Measurements from ENCODE around the gene CRYM. TPM values are rescaled to one million over a fixed set of nuclear protein-coding genes. Genes with fewer than 3 reads are reported as not detected.

CRYM gene
- total RNA-seq, 4 donors from 2014 or later = 13.8 TPM; not detected in 3

DNA sequence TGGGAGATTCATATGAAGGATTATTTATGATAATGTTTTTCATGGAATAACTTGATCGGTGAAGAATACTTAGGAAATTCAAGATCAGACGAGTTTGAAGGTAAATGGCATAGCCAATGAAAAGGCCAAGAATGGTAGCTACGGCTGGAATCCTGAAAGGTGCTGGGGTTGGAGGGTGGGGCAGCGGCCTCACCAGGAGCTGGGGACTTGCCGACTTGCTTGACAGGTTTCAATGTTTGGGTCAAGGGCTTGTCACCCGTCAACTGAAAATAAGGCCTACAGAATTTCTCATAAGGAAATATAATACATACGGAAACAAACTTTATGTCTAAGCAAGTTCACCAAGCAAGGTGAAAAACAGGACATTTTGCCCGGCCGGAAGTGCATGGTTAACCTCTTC lies 9.9 kb downstream of the CRYM start:
- Histone ChIP-seq H3K36me3 (no peaks in the 10 kb centered on the region), H3K27me3 (no peaks in the 10 kb centered on the region), H3K4me3 (no peak overlapping the region), H3K4me1 (no peaks in the 10 kb centered on the region), H3K9me3 (no peaks in the 10 kb centered on the region), H3K27ac (no peak overlapping the region)
- no peak for DNase-seq
- intact Hi-C loops (cut with DNase I; ENCODE audit: low total_unique reads) = no loop called here
- no peak for TF ChIP-seq POLR2A (IDR thresholded peaks at IDR 0.05)
- TF ChIP-seq, protein P1, sequence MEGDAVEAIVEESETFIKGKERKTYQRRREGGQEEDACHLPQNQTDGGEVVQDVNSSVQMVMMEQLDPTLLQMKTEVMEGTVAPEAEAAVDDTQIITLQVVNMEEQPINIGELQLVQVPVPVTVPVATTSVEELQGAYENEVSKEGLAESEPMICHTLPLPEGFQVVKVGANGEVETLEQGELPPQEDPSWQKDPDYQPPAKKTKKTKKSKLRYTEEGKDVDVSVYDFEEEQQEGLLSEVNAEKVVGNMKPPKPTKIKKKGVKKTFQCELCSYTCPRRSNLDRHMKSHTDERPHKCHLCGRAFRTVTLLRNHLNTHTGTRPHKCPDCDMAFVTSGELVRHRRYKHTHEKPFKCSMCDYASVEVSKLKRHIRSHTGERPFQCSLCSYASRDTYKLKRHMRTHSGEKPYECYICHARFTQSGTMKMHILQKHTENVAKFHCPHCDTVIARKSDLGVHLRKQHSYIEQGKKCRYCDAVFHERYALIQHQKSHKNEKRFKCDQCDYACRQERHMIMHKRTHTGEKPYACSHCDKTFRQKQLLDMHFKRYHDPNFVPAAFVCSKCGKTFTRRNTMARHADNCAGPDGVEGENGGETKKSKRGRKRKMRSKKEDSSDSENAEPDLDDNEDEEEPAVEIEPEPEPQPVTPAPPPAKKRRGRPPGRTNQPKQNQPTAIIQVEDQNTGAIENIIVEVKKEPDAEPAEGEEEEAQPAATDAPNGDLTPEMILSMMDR (IDR thresholded peaks at IDR 0.05) = no peak

DNA sequence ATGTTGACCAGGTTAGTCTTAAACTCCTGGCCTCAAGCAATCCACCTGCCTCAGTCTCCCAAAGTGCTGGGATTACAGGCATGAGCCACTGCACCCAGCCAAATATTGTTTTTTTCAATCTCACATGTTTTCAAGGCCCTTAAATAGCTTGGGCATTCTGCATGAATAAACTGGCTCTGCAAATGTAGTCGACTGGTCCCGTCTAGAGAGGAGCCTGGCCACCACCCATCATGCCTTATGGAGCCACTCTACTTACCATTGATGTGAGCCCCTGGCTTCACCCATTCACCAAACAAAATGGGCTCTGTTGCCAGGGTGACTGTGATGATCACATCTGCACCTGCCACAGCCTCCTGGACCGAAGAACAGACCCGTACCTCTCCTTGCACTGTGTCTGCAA lies 10.8 kb downstream of the CRYM start:
- H3K9me3 ChIP-seq = no peaks in the 10 kb centered on the region
- DNase-seq = no peak
- no peaks in the 10 kb centered on the region for H3K27me3 ChIP-seq
- TF ChIP-seq, protein P1 (IDR thresholded peaks at IDR 0.05) = no peak
- TF ChIP-seq POLR2A (IDR thresholded peaks at IDR 0.05) = no peak
- intact Hi-C loops (cut with DNase I; ENCODE audit: low total_unique reads) = no loop called here
- H3K4me3 ChIP-seq = no peak overlapping the region
- no peaks in the 10 kb centered on the region for H3K4me1 ChIP-seq
- H3K36me3 ChIP-seq = no peaks in the 10 kb centered on the region
- no peak overlapping the region for H3K27ac ChIP-seq

DNA sequence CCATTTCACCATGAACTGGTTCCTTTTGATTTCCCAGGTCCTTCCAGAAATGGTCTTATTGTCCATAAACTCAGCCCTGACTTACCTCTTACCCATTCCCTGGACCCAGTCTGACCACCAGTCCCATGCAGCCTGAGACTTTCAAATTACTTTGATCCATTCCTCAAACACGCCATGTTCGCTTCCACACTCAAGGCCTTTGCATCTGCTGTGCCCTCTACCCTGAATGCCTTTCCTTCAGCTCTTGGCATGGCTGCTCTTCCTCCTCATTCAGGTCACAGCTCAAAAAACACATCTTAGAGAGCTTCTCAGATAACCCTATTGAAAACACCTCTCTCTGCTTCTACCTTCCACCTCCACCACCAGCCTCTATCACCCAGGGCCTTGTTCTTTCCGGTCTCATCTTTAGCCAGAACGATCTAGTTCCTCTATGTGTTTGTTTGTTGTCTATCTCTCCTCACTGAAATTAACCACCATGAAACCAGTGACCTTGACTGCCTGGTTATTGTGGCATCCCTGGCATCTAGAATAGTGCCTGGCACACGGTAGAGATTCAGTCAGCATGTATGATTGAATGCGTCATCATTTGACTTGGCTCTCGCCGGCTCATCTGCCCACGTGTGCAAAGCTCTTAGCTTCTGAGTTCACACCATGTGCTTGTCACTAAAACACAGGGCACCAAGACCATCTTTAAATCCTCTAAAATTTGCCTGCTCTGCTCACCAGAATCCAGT lies 12.8 kb downstream of the CRYM start:
- H3K4me3 ChIP-seq = no peak overlapping the region
- intact Hi-C loops (cut with DNase I; ENCODE audit: low total_unique reads) = no loop called here
- DNase-seq = no peak

DNA sequence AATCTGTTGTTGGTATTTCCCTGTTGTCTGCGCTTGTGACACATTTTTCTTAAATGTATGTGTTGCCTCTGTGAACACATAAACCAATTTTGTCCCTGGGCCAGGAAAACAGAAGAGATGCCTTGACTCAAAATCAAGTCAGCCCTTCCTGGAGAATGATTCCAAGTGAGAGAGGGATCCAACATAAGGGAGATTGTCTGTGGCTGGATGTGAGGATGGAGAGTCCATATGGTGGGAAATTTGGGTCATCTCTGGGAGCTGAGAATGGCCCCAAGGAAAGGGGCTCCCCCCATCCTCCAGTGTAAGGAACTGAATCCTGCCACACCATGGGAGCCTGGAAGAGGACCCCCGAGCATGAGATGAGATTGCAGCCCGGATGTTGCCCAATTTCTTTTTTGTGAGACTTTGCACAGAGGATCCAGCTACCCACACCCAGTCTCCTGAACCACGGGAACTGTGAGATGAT lies 13.5 kb downstream of the CRYM start:
- peak overlapping the region; percentile 21 to 37 for H3K27ac ChIP-seq
- intact Hi-C loops (cut with DNase I; ENCODE audit: low total_unique reads) = no loop called here

More for the DNA sequence above, 12.8 kb downstream of the CRYM start:
- H3K4me1 ChIP-seq = no peaks in the 10 kb centered on the region
- no peak overlapping the region for H3K27ac ChIP-seq
- H3K36me3 ChIP-seq = no peaks in the 10 kb centered on the region
- no peaks in the 10 kb centered on the region for H3K9me3 ChIP-seq
- H3K27me3 ChIP-seq = no peaks in the 10 kb centered on the region
- TF ChIP-seq, protein P1 (IDR thresholded peaks at IDR 0.05) = no peak
- no peak for TF ChIP-seq POLR2A (IDR thresholded peaks at IDR 0.05)

More for the DNA sequence above, 13.5 kb downstream of the CRYM start:
- DNase-seq = no peak
- Histone ChIP-seq H3K36me3 (no peaks in the 10 kb centered on the region), H3K9me3 (no peaks in the 10 kb centered on the region), H3K4me1 (no peaks in the 10 kb centered on the region), H3K27me3 (no peaks in the 10 kb centered on the region), H3K4me3 (no peak overlapping the region)
- TF ChIP-seq POLR2A (IDR thresholded peaks at IDR 0.05) = no peak
- TF ChIP-seq, protein P1 (IDR thresholded peaks at IDR 0.05) = no peak
